GM15510 (cell line): Measurements from ENCODE around the gene TRPT1.
A peak's percentile ranks its signal among the peaks of the same experiment; 100 is the strongest.

Experiments
- POLR2A ChIP-seq: IDR thresholded peaks from 3 replicates; pipeline ENCODE4 v1.6.1; 2011; ENCODE audit warnings: borderline replicate concordance; ENCODE audit not compliant: insufficient read length; ENCODE audit errors: extremely low read depth

TRPT1 gene

GRCh38 chr11:64220271-64220670 lies 5.7 kb downstream of the TRPT1 start:
- no peak for TF ChIP-seq POLR2A

DNA sequence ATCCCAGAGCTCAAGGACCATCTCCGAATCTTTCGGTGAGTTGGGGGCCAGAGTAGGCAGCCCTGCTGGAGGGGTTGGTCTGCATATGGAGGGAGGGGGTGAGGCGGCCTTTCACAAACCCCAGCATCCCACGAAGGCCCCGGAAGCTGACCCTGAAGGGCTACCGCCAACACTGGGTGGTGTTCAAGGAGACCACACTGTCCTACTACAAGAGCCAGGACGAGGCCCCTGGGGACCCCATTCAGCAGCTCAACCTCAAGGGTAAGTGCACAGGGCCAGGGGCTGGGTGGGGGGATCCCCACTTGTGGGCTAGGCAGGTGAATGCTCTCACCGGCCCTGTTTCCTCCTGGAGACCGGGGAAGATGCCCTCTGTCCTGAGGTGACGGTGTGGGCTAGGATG lies 6.2 kb downstream of the TRPT1 start:
- no peak for TF ChIP-seq POLR2A

DNA sequence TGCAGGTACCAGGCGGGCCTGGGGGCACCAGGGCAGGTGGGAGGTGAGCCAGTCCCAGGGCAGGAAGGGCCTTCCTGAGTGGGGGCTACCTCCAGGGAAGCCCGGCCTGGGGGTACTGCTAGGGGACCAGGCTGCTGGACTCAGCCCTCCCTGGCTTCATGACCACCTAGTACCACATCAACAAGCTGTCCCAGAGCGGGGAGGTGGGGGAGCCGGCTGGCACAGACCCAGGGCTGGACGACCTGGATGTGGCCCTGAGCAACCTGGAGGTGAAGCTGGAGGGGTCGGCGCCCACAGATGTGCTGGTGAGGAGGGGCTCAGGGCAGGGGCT lies 6.7 kb downstream of the TRPT1 start:
- no peak for TF ChIP-seq POLR2A

GRCh38 chr11:64218628-64219353 lies 7.2 kb downstream of the TRPT1 start:
- no peak for TF ChIP-seq POLR2A

DNA sequence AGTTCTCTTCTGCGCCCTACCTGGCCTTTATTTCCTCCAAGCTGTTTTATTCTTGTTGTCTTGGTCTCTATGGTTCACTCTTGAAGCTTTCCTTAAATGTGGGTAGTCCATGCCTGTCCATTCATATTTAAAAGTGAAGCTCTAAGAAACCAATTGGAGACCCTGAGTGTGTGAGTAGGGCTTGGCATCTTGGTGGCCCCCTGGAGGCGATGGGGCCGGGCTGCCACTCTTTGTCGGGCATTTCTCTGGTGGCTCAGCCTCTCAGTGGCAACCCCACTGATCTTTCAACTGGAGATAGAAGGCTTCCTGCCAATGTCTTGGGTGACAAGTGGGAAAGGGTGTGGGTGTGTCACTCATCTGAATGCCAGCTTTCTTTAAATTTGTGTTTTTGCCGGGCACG lies 9.1 kb downstream of the TRPT1 start:
- no peak for TF ChIP-seq POLR2A

DNA sequence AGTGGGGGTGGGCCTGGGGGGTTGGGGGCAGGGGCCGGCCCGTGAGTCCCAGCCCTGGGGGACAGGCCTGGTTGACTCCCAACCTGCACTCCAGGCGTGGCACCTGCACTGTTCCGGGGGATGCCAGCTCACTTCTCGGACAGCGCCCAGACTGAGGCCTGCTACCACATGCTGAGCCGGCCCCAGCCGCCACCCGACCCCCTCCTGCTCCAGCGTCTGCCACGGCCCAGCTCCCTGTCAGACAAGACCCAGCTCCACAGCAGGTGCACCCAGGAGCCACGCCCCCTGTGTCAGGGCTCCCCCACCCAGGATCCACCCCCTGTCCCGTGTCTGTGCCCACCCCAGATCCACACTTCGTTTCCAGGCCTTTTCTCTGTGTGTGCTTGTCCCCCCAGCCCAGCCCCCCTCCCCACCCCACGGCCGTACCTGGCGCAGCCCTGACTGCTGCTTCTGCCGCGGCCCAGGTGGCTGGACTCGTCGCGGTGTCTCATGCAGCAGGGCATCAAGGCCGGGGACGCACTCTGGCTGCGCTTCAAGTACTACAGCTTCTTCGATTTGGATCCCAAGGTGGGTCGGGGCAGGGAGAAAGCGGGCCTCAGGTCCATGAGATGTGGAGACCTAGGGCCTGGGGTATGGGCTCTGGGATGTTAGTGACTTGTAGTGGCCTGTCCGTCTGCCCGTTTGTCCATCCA lies 14.7 kb downstream of the TRPT1 start:
- TF ChIP-seq POLR2A: no peak

- no peak for TF ChIP-seq POLR2A
Measured at GRCh38 chr11:64210301-64211020, 15.5 kb downstream of the TRPT1 start.

GRCh38 chr11:64209563-64209843 lies 16.5 kb downstream of the TRPT1 start:
- no peak for TF ChIP-seq POLR2A

- TF ChIP-seq POLR2A: no peak
Measured at GRCh38 chr11:64208796-64209562, 17.0 kb downstream of the TRPT1 start.

- no peak for TF ChIP-seq POLR2A
Measured at GRCh38 chr11:64208086-64208795, 17.7 kb downstream of the TRPT1 start.

DNA sequence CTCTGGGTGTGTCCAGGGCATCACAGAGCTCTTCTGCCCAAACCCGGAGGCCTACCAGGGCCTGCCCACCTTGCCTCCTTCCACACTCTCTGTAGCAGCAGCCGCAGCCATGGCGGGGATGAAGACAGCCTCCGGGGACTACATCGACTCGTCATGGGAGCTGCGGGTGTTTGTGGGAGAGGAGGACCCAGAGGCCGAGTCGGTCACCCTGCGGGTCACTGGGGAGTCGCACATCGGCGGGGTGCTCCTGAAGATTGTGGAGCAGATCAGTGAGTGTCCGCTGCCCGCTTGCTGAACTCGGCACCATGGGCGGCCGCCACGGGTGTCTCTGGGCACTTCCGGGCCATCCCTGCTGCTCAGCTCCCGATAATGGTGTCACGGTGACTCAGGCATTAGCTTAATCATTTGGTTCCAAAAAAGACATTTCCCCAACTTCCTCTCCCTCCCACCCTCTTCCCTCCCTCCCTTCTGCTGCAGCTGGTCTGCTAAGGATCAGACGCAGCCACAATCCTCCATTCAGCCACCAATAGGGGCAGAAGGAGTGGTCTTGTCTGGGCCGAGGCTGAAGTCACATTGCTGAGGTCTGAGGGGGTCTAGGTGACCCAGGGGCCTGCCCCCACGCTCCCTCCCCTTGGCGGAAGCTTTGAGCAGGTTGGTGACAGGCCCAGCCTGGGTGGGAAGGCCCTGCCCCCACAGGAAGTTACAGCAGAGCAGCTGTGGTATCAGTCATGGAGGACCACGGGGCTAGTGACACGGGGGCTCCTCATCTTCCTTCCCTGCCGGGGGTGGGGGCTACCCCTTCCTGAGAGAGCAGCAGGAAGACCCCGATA lies 18.5 kb downstream of the TRPT1 start:
- TF ChIP-seq POLR2A: peak; percentile 54

DNA sequence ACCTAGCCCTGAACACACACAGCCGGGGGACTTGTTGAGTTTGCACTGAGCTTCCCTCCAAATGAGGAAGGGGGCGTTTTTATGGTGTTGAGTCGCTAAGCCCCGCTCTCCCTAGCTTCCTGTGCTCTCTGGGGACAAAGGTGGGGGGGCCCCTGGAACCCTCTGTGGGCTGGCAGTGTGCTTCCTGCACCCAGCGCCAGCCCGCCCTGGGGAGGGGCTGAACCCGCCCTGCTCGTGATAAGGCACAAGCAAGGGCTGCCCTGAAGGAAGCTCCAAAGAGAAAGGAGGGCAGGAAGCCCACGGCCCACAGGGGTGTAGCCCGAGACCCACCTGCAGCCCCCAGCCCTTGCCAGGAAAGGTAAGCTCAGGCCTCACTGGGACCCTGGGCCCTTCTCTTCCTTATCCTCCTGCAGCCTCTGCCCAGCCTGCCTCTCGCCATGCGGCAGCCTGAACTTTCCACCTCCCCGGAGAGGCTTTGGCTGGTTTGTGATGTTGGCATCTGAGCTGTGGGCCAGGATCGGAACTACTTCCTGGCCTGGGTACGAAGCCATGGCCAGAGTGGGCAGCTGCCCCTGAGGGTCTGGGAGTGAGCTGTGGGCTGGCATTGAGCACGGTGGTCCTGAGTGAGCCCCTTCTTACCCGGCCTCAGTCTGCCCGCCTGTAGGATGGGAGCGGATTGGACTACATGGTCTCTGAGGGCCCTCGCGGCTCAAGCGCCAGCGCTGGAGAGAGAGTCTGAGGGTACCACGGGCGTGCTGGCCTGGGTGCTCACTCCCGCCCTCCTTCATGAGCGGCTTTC lies 19.3 kb downstream of the TRPT1 start, which contains the start of gene FERMT3:
Gene FERMT3 (plus strand): TSS at position 265 of the 799 bp plus-strand sequence. CDS start 644 bp downstream, outside the sequence.
- peak; percentile 68 for TF ChIP-seq POLR2A

- no peak for TF ChIP-seq POLR2A
Measured at GRCh38 chr11:64204464-64204989, 21.5 kb downstream of the TRPT1 start.
